Activated CD8-positive, alpha-beta memory T cell treated with anti-CD3 and anti-CD28 coated beads for 24 hours (primary cell): Measurements from ENCODE around the gene KRT79.

ENCODE experiments used
- DNase-seq: peaks from one replicate; pipeline ENCODE4 v3.0.0-alpha.2; 2020

The KRT79 gene

GRCh38 chr12:52834727-52835001 is 553 bp upstream of the KRT79 start:
- DNase-seq, result no peak

DNA sequence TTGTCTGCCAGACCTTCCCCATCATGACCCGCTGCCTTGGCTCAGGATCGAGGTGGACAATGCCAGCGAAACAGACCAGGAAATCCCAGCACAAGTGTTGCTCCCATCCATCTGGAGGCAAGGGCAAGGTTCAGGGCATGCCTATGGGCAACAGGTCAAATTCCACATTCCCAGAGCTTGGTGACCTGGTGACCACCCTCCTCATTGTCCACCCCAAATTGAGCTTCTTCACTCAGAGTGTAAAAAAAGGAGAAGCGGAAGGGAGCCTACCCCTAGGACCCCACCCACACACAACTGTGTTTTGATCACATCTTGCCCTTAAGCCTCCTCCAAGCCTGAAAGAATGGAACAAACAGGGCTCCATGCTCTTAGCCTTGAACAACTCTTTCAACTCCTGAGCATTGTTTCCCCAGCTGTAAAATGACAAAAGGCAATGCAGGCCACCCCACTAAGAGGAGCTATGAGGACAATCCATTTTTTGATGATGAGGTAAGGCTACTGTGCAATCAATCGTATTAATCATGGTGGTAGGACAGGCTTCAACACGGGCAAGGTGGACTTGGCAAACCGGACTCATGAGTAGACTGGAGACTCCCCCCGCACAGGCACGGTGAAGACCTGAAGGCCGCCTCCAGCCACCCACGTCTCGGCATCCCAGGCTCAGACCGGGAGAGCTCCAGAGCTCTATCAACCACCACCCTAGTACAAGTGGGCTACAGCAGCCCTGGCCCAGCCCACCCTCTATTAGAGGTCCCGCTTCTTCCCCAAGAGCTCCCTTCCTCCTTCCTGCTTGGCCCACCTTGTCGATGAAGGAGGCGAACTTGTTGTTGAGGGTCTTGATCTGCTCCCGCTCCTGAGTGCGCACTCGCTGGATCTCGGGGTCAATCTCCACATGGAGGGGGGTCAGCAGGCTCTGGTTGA is 866 bp downstream of the KRT79 start:
- DNase-seq, result no peak

DNA sequence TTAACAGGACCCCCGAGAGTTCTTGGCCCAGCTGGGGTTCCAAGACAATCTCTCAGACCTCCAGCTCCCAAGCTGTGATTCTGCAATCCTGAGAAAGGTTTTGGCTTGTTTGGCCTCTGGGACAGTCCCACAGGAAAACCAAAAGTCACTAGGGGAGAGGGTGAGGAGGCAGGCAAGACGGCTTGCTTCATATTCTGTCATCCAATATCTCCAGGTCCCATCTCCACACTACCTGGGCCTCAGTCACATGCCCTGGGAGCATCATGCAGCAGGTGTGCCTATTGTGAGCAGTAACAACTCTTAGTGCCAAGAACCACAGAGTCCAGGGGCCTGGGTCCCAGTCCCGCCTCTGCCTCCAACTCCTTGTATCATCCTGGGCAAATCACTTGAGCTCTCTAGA is 1.7 kb downstream of the KRT79 start:
- no peak for DNase-seq

- no peak for DNase-seq
These were observed 2.9 kb downstream of the KRT79 start for GRCh38 chr12:52831251-52831650.

DNA sequence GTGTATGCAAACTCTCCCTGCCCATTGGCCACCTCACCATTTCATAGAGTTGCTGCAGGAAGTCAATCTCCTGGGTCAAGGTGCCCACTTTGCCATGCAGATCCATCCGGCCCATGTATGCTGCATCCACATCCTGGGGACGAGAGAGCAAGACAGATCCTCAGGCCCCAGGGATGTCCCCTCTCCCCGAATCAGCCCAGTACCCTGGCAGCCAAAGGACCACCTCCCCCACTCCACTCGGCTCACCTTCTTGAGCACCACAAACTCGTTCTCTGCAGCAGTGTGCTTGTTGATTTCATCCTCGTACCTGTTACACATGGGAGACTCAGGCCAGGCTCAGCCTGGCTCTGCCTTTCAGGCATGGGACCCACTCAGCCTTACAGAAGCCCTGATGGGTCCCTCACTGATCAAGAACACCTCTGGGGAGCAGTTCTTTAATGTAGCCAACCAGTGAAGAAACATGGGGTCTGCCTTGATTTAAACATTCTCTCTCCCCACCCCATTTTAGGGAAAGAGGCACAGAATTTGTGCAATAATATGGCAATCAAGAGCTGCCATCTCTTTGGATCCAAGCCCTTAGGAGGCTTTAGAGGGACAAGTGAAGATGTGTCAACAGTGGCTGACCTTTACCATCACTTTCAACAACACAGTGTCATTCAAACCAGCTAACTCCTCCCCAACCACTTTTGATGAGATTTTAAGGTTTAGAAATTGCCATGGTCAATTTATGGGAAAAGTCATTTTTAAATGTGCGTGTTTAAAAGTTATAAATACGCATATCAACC is 3.9 kb downstream of the KRT79 start:
- DNase-seq, result no peak

- no peak for DNase-seq
These were observed 5.5 kb downstream of the KRT79 start for GRCh38 chr12:52828591-52829021.

DNA sequence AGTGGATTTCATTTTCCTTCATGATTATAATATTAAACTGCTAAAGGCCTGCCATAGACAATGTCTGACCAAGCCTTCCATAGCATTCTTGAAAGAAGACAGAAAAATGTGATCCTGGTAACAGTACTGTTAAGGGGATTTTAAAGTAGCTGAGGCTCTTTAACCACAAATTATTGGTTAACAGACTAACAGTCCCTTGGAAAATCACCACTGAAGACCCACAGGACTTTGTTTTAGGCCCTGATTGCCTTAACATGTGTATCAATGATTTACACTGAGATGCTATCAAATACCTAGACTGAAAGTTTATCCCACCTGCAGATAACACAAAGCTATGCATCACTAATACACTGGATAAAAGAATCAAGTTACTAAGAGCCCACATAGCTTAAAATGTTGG is 6.0 kb downstream of the KRT79 start:
- no peak for DNase-seq

DNA sequence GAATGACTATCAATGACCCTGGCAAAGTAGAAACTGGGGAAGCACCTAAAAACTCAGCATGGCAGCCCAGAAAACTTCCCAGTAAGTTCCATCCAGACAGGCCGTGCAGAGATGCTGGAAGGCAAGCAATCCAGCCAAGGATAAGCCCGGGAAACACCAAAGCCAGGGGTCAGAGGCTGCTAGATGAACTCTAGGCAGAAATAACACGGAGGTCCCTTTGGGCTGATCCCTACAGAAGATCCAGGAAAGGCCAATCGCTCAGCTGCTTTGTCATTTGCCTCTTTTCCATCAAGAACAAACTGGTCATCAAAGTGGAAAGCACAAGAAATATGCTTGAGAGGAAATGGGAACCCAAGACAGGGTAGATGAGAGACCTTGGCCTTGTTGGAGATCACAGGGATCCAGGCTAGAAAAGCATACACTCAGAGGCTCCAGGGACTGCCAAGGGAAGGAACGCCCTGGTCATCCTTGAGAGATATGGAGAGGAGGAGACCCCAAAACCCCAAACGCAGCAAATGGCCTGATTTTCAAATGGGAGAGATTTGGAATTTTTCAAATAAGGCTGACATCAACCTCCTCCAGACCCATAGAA is 6.5 kb downstream of the KRT79 start:
- no peak for DNase-seq

DNA sequence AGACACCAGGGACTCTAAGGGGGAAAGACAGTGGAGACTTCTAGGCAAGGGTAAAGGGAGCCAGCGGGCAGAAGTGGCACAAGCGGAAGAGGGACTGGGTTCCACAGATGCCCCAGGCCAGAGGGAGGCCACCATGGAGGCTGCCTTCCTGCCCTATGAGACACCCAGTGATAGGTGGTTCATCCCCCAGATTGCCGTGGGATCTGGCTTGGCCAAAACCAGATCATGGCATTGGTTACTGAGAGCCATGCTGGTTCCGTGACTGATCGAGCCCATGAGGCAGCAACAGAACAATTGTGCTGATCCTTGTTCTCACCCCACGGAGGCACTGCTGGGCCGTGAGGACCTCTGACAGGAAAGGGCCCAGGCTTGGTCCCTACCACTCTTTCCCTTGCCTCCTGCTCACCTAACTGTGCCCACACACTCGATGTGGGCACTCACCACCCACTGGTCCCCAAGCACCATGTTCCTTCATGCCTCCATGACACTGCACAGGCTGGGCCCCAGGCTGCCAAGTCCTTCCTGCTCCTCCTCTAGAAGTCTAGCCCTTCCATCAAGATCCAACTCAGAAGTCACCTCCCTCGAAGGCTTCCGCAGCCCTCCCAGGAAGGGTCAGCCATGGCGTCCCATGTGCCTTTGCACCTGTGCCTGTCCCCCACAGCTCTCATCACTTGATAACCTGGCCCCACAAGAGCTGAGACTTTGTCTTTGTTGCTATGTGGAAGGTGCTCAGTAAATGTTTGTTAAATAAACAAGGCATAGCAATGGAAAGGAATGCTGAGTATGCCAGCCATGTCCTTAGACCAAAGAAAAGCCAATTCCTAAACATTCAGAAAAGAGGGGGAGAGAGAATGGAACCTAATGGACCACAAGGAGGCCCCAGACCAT is 7.3 kb downstream of the KRT79 start:
- no peak for DNase-seq

DNA sequence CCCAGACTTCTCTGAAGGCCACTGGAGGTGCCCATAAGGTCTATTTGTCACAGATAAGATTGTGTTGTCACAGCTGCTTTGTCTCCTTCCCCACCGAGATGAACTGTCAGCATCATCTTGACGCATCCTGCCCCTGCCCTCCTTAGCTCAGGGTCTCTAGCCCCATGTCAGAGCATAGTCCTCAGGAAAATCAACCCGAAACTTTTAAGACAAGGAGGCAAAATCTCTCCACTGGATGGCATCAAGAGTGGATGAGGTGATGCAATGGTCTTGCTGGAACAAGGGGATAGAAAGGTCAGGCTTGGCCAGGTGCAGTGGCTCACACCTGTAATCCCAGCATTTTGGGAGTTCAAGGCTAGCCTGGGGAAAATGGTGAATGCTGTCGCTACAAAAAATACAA is 8.2 kb downstream of the KRT79 start:
- DNase-seq, result no peak

- DNase-seq, result no peak
These were observed 9.2 kb downstream of the KRT79 start for GRCh38 chr12:52824741-52825410.

GRCh38 chr12:52823761-52824450 is 10.2 kb downstream of the KRT79 start:
- no peak for DNase-seq

- no peak for DNase-seq
These were observed 11.2 kb downstream of the KRT79 start for GRCh38 chr12:52822771-52823510.

DNA sequence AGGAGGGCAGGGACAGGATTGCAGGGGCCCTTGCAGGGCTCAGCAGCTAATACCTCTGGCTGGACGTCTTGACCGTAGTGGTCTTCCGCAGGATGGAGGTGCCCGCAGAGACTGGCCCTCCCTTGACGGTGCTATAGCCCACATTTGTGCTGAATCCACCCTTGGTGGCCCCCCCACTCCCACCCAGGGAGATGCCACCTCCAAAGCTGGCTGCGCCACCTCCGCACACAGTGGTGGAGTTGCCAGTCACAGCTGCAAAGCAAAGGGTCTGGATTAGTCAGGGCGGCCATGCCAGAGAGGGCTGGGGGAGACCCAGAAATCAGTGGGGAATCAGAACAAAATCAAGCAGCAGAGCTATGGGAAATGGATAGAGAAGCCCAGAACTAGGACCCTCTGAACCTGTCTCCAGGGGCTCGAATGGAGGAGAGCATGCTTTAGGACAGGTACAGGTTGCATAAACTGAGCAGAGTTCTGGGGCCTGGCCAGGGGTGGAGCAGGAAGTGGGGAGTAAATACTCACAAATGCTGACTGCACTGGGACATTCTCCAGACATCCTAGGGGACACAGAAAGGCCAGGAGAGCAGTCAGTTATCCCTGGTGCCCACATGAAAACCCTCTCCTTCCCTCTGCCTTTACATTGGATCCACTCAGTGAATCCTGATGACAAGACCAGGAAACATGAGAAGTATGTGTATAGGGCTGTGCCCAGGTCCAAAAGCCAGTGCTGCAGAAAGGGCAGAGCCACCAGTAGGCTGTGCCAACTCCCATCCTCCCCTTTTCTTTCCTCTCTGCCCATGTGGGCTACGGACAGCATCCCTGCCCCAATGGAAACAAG is 12.1 kb downstream of the KRT79 start:
- no peak for DNase-seq

DNA sequence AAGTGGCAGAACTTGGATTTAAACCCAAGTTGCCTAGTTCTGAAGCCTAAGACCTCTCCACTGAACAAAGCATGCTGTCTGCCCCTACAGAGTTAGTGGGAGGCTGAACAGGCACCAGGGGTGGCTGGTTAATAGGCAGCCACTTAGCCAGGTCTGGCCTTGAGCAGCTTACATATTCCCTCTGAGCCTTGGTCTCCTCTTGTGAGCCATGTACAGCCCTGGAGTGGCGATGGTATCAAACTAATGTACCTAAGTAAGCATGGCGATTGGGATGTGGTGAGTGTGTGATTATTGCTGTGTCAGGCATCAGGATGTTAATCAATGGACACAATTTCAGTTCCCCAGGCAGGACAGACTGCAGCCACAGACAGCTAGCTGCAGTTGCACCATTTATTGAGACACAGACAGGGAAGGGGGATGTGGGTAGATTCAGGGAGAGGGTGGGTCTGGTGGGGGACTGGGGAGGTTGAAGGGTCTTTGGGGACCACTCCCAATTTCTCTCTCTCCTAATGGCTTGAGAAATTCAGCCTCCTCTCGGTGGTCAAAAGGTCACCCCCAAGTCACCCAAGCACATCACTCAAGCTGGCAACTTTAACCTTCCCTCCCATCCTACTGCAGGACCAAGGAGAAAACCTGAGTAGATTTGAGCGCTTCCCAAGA is 12.9 kb downstream of the KRT79 start:
- no peak for DNase-seq

- DNase-seq, result no peak
These were observed 13.6 kb downstream of the KRT79 start for GRCh38 chr12:52820521-52820920.

- no peak for DNase-seq
These were observed 14.2 kb downstream of the KRT79 start for GRCh38 chr12:52819731-52820510.

DNA sequence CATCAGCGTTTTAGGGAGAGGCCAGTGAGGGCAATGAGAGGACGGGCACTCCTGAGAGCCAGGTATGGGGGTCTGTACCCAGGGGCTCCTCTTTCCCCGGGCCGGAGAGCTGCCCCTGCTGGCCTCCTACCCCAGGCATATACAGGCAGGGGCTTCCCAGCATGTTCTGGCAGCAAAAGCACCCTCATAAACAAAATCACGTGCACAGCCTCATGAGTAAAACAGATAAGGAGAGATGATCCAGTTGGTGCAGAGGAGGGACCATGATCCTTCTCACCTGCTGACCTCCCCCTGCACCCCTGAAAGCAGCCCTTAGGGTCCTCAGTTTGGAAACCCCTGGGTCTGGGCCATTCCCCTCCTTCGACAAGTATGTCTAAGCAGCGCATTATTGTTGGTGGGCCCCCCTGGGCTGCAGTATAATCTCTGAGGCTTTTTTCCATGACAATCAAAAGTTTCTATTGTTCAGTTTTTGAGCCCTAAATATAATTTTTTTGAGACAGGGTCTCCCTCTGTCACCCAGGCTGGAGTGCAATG is 15.2 kb downstream of the KRT79 start:
- no peak for DNase-seq
